Osteoblast (primary cell): ENCODE measurements around the gene KLHL36. TPM values are rescaled to one million over a fixed set of nuclear protein-coding genes. Genes with fewer than 3 reads are reported as not detected.
"Not testable (repeated sequence)": the region's sequence is repeated elsewhere in the genome, so short reads cannot be mapped to it uniquely, and the experiment has no call there.

Experiments
- DNase-seq: peaks from one replicate; pipeline ENCODE4 v3.0.0; 2011; ENCODE audit warnings: low spot score, mixed read lengths; ENCODE audit not compliant: insufficient read length; ENCODE audit errors: missing footprints
- H2AFZ ChIP-seq: 2 replicates; pipeline ENCODE4 v1.6.0; 2011; ENCODE audit warnings: mild to moderate bottlenecking, low read length
- H3K27ac ChIP-seq: 2 replicates; pipeline ENCODE4 v1.5.1; 2011; ENCODE audit warnings: mild to moderate bottlenecking, low read depth, low read length, moderate library complexity
- H3K27me3 ChIP-seq: 2 replicates; pipeline ENCODE4 v1.6.0; 2012; ENCODE audit warnings: mild to moderate bottlenecking, control low read depth, inconsistent platforms, low read length, moderate library complexity; ENCODE audit not compliant: insufficient read depth
- H3K36me3 ChIP-seq: 2 replicates; pipeline ENCODE4 v1.5.1; 2011; ENCODE audit warnings: mild to moderate bottlenecking, low read length, control low read depth, moderate library complexity; ENCODE audit not compliant: insufficient read depth
- H3K4me1 ChIP-seq: 2 replicates; pipeline ENCODE4 v1.5.1; 2011; ENCODE audit warnings: mild to moderate bottlenecking, low read length, control low read depth, moderate library complexity; ENCODE audit not compliant: insufficient read depth
- H3K4me2 ChIP-seq: 2 replicates; pipeline ENCODE4 v1.6.0; 2011; ENCODE audit warnings: mild to moderate bottlenecking, low read length; ENCODE audit not compliant: insufficient read depth
- H3K4me3 ChIP-seq: fragments of 200-600 bp; sonication (generic); 3 replicates; pipeline ENCODE4 v1.5.1; 2012; ENCODE audit warnings: mild to moderate bottlenecking, low read length, inconsistent platforms; ENCODE audit not compliant: insufficient read depth
- H3K79me2 ChIP-seq: 2 replicates; pipeline ENCODE4 v1.6.0; 2012; ENCODE audit warnings: mild to moderate bottlenecking, low read length, control low read depth, inconsistent platforms; ENCODE audit not compliant: insufficient read depth
- H3K9me3 ChIP-seq: 2 replicates; pipeline ENCODE4 v1.5.1; 2011; ENCODE audit warnings: low read depth, low read length, control low read depth
- H4K20me1 ChIP-seq: 2 replicates; pipeline ENCODE4 v1.6.0; 2012; ENCODE audit warnings: mild to moderate bottlenecking, low read length, control low read depth; ENCODE audit not compliant: insufficient read depth
- total RNA-seq: library from RNA; depleted of rRNA; stranded (reverse); fragments of >200 nt; gene quantifications from 2 replicates; pipeline ENCODE4 v1.2.3, GENCODE V29; 2012
- TF ChIP-seq, protein P1 (sequence below): IDR thresholded peaks from 2 replicates; pipeline ENCODE4 v1.5.1; 2011; ENCODE audit warnings: mild to moderate bottlenecking, low read depth, low read length, moderate library complexity; ENCODE audit errors: extremely low read depth

The KLHL36 gene
- total RNA-seq, 1 donor, result 69.1 TPM

GRCh38 chr16:84618581-84619460 is 29.5 kb upstream of the KLHL36 start:
- H3K36me3 ChIP-seq, result peaks cover 20% of the 10 kb centered on the region
- peaks cover 40% of the 10 kb centered on the region for H3K79me2 ChIP-seq
- peaks cover 36% of the 10 kb centered on the region for H3K4me1 ChIP-seq
- TF ChIP-seq, protein P1, sequence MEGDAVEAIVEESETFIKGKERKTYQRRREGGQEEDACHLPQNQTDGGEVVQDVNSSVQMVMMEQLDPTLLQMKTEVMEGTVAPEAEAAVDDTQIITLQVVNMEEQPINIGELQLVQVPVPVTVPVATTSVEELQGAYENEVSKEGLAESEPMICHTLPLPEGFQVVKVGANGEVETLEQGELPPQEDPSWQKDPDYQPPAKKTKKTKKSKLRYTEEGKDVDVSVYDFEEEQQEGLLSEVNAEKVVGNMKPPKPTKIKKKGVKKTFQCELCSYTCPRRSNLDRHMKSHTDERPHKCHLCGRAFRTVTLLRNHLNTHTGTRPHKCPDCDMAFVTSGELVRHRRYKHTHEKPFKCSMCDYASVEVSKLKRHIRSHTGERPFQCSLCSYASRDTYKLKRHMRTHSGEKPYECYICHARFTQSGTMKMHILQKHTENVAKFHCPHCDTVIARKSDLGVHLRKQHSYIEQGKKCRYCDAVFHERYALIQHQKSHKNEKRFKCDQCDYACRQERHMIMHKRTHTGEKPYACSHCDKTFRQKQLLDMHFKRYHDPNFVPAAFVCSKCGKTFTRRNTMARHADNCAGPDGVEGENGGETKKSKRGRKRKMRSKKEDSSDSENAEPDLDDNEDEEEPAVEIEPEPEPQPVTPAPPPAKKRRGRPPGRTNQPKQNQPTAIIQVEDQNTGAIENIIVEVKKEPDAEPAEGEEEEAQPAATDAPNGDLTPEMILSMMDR, result peak; percentile 10
- H2AFZ ChIP-seq, result peak overlapping the region; percentile 7
- H3K27me3 ChIP-seq, result no peaks in the 10 kb centered on the region
- H3K4me3 ChIP-seq, result peak overlapping the region; percentile 61
- peaks cover 35% of the 10 kb centered on the region for H4K20me1 ChIP-seq
- DNase-seq, result peak; percentile 96
- H3K27ac ChIP-seq, result peak overlapping the region; percentile 50
- peak overlapping the region; percentile 75 for H3K4me2 ChIP-seq
- H3K9me3 ChIP-seq, result no peaks in the 10 kb centered on the region

- peaks cover 14% of the 10 kb centered on the region for H4K20me1 ChIP-seq
- peaks cover 19% of the 10 kb centered on the region for H3K79me2 ChIP-seq
- not testable (repeated sequence) for DNase-seq, H3K9me3 ChIP-seq, H3K4me2 ChIP-seq, H2AFZ ChIP-seq, H3K4me3 ChIP-seq, H3K27ac ChIP-seq, H3K36me3 ChIP-seq, H3K27me3 ChIP-seq
- H3K4me1 ChIP-seq, result peaks cover 19% of the 10 kb centered on the region
These were observed 27.4 kb upstream of the KLHL36 start for GRCh38 chr16:84620913-84621312.

- Histone ChIP-seq H3K4me3 (no peak overlapping the region), H3K27ac (no peak overlapping the region), H2AFZ (no peak overlapping the region), H4K20me1 (no peaks in the 10 kb centered on the region), H3K27me3 (no peaks in the 10 kb centered on the region), H3K79me2 (no peaks in the 10 kb centered on the region), H3K9me3 (no peaks in the 10 kb centered on the region), H3K4me1 (no peaks in the 10 kb centered on the region), H3K36me3 (no peaks in the 10 kb centered on the region), H3K4me2 (no peak overlapping the region)
- TF ChIP-seq, protein P1, result no peak
- DNase-seq, result no peak
These were observed 22.8 kb upstream of the KLHL36 start for GRCh38 chr16:84625556-84625955.

GRCh38 chr16:84628226-84628731 is 20.0 kb upstream of the KLHL36 start:
- H3K27ac ChIP-seq, result no peak overlapping the region
- H3K4me2 ChIP-seq, result no peak overlapping the region
- no peaks in the 10 kb centered on the region for H4K20me1 ChIP-seq
- no peak overlapping the region for H3K4me3 ChIP-seq
- no peak for DNase-seq
- no peaks in the 10 kb centered on the region for H3K9me3 ChIP-seq
- no peaks in the 10 kb centered on the region for H3K36me3 ChIP-seq
- no peak overlapping the region for H2AFZ ChIP-seq
- H3K4me1 ChIP-seq, result peaks cover under 1% of the 10 kb centered on the region
- H3K27me3 ChIP-seq, result no peaks in the 10 kb centered on the region
- TF ChIP-seq, protein P1, result no peak
- no peaks in the 10 kb centered on the region for H3K79me2 ChIP-seq
